Gastrocnemius medialis (tissue), 4 donors: ENCODE measurements around the gene MAGED2.

ENCODE experiments used
- CTCF ChIP-seq, 5 experiments: fragments of 450-650 bp in 3 of 5; fragments of 200-600 bp in 2 of 5; sonication (generic) in 2 of 5; IDR thresholded peaks in 4 of 5; conservative IDR thresholded peaks in 1 of 5; 1 replicate in 4 of 5; 2 replicates in 1 of 5; pipeline ENCODE4 v1.5.1; 2016 to 2019; ENCODE audit warnings: antibody characterized with exemption in 5 of 5, mild to moderate bottlenecking in 3 of 5, moderate library complexity in 3 of 5
- POLR2A ChIP-seq, 2 donors: fragments of 450-650 bp; IDR thresholded peaks; one replicate each; pipeline ENCODE4 v1.6.1; 2017; ENCODE audit warnings: antibody characterized with exemption in 2 of 2, mild to moderate bottlenecking in 2 of 2, moderate library complexity in 2 of 2

GRCh38 chrX:54865208-54865607, 57.7 kb downstream of the MAGED2 start:
- no peak for TF ChIP-seq CTCF (IDR thresholded peaks at IDR 0.05 in 4 of 5, conservative IDR thresholded peaks at IDR 0.05 in 1 of 5)
- no peak for TF ChIP-seq POLR2A (IDR thresholded peaks at IDR 0.05)
